Lung (tissue), 12 donors: Measurements from ENCODE around the gene ARHGAP45. TPM values are rescaled to one million over a fixed set of nuclear protein-coding genes. Genes with fewer than 3 reads are reported as not detected.
A peak's percentile ranks its signal among the peaks of the same experiment; 100 is the strongest.

ENCODE experiments used
- ATAC-seq: fragments of 200-7000 bp; cut with Tn5 transposase; one replicate; pipeline ENCODE4 v1.9.1; 2020; ENCODE audit warnings: moderate number of reproducible peaks; ENCODE audit not compliant: insufficient read depth, low FRiP score
- DNase-seq, 3 donors: peaks; one replicate each; pipeline ENCODE4 v3.0.0-alpha.2; 2013 to 2017
- H3K27ac ChIP-seq, 2 donors: one replicate each; pipeline ENCODE4 v1.5.1; 2013; ENCODE audit warnings: mild to moderate bottlenecking in 2 of 2, moderate library complexity in 2 of 2, control low read depth in 1 of 2, inconsistent platforms in 1 of 2, low read depth in 1 of 2, low read length in 1 of 2
- H3K27me3 ChIP-seq, 3 donors: one replicate each; pipeline ENCODE4 v1.5.1; 2013; ENCODE audit warnings: low read length in 2 of 3; ENCODE audit not compliant: control insufficient read depth in 3 of 3, insufficient read depth in 3 of 3
- H3K36me3 ChIP-seq, 4 donors: one replicate each; pipeline ENCODE4 v1.5.1; 2013; ENCODE audit warnings: low read length in 4 of 4, mild to moderate bottlenecking in 1 of 4, moderate library complexity in 1 of 4; ENCODE audit not compliant: control insufficient read depth in 4 of 4, insufficient read depth in 4 of 4
- H3K4me1 ChIP-seq, 5 donors: one replicate each; pipeline ENCODE4 v1.5.1; 2013; ENCODE audit warnings: low read length in 5 of 5, mild to moderate bottlenecking in 2 of 5, moderate library complexity in 1 of 5; ENCODE audit not compliant: control insufficient read depth in 5 of 5, insufficient read depth in 5 of 5
- H3K4me3 ChIP-seq: one replicate; pipeline ENCODE4 v1.5.1; 2013; ENCODE audit warnings: mild to moderate bottlenecking, control low read depth, moderate library complexity
- H3K9ac ChIP-seq, 2 donors: one replicate each; pipeline ENCODE4 v1.5.1; 2013; ENCODE audit warnings: low read length in 2 of 2, control low read depth in 1 of 2; ENCODE audit not compliant: insufficient read depth in 1 of 2
- H3K9me3 ChIP-seq, 4 donors: one replicate each; pipeline ENCODE4 v1.5.1; 2013; ENCODE audit warnings: low read length in 3 of 4, mild to moderate bottlenecking in 1 of 4, moderate library complexity in 1 of 4; ENCODE audit not compliant: control insufficient read depth in 4 of 4, insufficient read depth in 3 of 4
- WGBS, 2 donors: extraction: QIAGEN DNeasy Blood & Tissue Kit; methylation state at CpG; one replicate each; pipeline ENCODE4 v1.1.7; 2013; 5-methylcytosine and 5-hydroxymethylcytosine counted together
- polyA plus RNA-seq, 2 donors: library from polyadenylated mRNA; stranded (reverse); fragments of 200-250 nt; gene quantifications; one replicate each; pipeline ENCODE4 v1.2.1, GENCODE V29; 2013
- total RNA-seq, 2 donors: library from RNA; depleted of rRNA in 1 of 2; stranded (reverse); fragments of >200 nt in 1 of 2; gene quantifications; one replicate each; pipeline ENCODE4 v1.2.1, GENCODE V29; 2014 to 2021
- TF ChIP-seq, protein P1 (sequence below): IDR thresholded peaks from 2 replicates; pipeline ENCODE4 v1.5.1; 2012; ENCODE audit warnings: mild to moderate bottlenecking; ENCODE audit errors: control extremely low read depth, extremely low read depth
- donor health status: control.
- donor health status: control.
- donor health status: Bipolar disorder and iron deficiency.
- donor health status: healthy.
- donor health status: DM: yes; HTN: yes; CAD: no.

ARHGAP45 gene
- total and polyA plus RNA-seq, 4 donors = 23.8 to 117 (median 80.9) TPM

DNA sequence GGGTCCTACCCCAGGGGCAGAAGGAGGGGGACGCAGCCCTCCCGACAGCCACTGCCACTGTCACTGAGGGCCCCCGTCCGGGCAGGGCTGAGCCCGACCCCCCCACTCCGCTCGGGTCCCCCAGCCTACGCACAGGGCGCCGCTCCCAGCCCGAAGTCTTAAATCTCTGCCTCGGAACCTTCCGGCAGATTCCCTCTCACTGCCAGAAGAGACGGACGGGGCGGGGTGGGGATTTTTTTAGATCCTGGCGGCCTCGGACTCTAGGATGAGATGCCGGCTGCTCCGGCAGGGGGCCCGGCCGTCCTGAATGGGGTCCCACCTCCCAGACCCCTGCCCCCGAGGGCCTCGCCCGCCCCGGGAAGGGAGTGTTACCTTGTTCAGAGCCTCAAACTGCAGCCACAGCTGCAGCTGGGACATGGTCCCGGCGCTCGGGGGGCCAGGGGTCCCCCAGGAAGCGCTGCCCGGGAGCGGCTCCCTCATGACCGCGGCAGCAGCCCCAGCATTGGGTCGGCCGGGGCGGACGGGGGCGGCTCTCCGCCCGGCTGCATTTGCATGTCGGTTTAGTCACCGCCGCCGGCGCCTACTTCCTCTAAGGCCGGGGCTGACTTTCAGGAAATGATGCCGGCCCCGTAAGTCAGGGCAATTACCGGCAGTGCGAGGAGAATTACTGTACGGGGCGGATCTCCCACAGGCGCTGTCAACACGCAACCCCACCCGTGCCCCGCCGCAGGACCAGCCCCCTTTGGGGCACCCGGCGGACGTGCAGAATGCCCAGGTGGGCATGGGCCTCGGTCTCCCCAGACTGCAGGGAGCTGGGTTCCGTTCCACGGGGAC lies 65.0 kb downstream of the ARHGAP45 start:
- ATAC-seq = peak; percentile 67
- no peaks in the 10 kb centered on the region for H3K9me3 ChIP-seq
- peak; percentile 72 to 74 (median 73) for DNase-seq
- H3K4me1 ChIP-seq = peaks cover 0 to 36% (median 11%) of the 10 kb centered on the region in 5 donors
- no peak overlapping the region for H3K9ac ChIP-seq
- H3K27ac ChIP-seq = peak overlapping the region; percentile 88 to 97
- no peaks in the 10 kb centered on the region for H3K27me3 ChIP-seq
- TF ChIP-seq, protein P1, sequence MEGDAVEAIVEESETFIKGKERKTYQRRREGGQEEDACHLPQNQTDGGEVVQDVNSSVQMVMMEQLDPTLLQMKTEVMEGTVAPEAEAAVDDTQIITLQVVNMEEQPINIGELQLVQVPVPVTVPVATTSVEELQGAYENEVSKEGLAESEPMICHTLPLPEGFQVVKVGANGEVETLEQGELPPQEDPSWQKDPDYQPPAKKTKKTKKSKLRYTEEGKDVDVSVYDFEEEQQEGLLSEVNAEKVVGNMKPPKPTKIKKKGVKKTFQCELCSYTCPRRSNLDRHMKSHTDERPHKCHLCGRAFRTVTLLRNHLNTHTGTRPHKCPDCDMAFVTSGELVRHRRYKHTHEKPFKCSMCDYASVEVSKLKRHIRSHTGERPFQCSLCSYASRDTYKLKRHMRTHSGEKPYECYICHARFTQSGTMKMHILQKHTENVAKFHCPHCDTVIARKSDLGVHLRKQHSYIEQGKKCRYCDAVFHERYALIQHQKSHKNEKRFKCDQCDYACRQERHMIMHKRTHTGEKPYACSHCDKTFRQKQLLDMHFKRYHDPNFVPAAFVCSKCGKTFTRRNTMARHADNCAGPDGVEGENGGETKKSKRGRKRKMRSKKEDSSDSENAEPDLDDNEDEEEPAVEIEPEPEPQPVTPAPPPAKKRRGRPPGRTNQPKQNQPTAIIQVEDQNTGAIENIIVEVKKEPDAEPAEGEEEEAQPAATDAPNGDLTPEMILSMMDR = no peak
- 4 to 11% methylated on average over 63 to 64 of the region's 64 CpGs for WGBS, 2 donors
- peaks cover 0 to 36% (median 3%) of the 10 kb centered on the region in 4 donors for H3K36me3 ChIP-seq
- H3K4me3 ChIP-seq = peak overlapping the region; percentile 76

DNA sequence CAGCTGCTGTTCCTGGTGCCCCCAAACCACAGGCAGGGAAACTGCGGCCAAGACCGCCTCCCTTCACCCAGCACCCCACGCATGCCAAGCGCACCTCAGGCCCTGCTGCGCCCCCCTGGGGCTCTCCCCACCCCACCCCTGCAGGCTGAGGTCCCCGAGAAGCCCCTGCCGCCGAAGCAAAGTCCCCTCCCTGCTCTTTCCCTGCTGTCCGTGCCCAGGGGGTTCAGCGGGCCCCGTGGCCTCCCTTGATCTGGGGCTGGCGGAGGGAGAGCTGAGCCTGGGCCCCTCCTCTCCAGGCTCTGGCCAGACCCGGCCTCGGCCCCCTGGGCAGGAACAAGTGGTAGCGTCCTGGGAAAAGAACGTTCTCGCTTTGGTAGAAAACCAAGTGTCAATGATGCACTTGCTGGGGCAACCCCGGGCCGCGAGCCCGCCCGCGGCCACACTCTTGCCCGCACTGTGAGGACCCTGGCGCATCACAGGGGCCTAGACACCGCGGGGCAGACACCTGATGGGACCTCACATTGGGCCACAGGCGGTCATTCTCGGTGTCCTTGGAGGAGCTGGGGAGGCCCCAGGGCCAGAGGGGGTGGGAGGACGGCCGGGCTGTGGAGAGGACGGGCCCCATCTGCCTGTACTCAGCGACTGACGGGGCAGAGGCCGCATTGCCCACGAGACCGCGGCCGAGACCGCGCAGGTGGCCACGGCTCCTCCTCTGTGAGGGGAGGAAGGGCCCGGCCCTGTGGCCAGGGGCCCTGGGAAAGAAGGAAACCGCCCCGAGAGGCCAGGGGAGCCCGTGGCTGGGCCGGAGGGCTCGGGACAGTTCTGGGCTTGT lies 65.8 kb downstream of the ARHGAP45 start:
- Histone ChIP-seq H3K36me3 (peaks cover 0 to 28% (median 0%) of the 10 kb centered on the region in 4 donors), H3K4me3 (no peak overlapping the region), H3K4me1 (peaks cover 0 to 36% (median 11%) of the 10 kb centered on the region in 5 donors), H3K27ac (peak overlapping the region; percentile 88 to 97), H3K9me3 (no peaks in the 10 kb centered on the region), H3K27me3 (no peaks in the 10 kb centered on the region), H3K9ac (no peak overlapping the region)
- TF ChIP-seq, protein P1 = no peak
- no peak for DNase-seq
- no peak for ATAC-seq
- 34 to 52% methylated on average over 46 to 48 of the region's 48 CpGs for WGBS, 2 donors

DNA sequence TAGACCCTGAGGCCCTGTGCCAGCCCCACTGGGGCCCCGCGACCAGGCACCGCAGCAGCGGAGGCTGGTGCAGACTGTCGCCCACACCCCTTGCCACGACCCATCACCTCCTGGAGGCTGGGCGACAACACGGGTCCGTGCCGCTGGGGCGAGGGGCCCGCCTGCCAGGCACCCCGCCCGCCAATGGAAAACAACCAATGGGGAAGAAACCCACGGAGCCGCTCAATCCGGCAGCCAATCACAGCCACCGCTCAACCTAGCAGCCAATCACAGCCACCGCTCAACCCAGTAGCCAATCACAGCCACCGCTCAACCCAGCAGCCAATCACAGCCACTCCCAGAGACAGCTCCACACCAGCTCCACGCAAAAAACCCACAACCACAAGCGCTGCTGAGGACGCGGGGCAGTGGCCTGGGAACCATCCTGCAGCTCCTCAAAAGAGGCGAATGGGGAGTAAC lies 66.5 kb downstream of the ARHGAP45 start:
- H3K27ac ChIP-seq = peak overlapping the region in 1 of 2 donors; percentile 97
- peaks cover 0 to 35% (median 11%) of the 10 kb centered on the region in 5 donors for H3K4me1 ChIP-seq
- no peaks in the 10 kb centered on the region for H3K27me3 ChIP-seq
- no peak for DNase-seq
- ATAC-seq = peak; percentile 12
- peaks cover 0 to 30% (median 0%) of the 10 kb centered on the region in 4 donors for H3K36me3 ChIP-seq
- 78 to 88% methylated on average over 25 of the region's 25 CpGs for WGBS, 2 donors
- H3K9me3 ChIP-seq = no peaks in the 10 kb centered on the region
- H3K4me3 ChIP-seq = no peak overlapping the region
- no peak overlapping the region for H3K9ac ChIP-seq
- TF ChIP-seq, protein P1 = no peak
